HG02623 (cell line): ENCODE results near the gene RERE.
"Not testable (repeated sequence)": the region's sequence is repeated elsewhere in the genome, so short reads cannot be mapped to it uniquely, and the experiment has no call there.

Experiments
- ATAC-seq: cut with Tn5 transposase; IDR thresholded peaks from one replicate; pipeline ENCODE4 v1.9.1; 2021; ENCODE audit warnings: moderate library complexity; ENCODE audit not compliant: unreplicated experiment

RERE gene

DNA sequence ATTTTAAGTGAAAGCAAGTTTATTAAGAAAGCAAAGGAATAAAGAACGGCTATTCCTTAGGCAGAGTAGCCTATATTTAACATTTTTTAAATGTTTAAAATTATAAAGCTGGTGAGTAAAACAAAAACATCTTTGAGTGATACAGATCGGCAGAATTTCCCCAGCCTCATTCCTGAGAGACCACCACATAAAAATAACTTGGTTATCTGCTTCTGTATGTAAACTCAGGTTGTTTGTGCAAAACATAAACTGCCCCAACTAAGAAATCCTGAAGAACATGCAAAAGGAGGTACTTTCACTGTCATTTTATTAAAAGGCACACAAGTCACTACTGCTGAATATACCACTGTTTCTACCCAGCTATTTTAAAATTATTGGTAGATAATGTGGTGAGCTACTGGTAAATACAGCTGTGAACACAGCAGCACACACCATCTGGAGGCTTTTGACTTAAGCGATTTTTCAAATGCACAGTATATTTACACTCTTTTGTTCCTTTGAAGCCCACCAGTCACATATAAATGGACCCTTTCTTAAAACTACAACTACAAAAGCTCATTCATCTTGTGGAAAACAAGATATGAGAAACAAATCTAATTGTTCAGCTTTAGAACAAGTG, 119.3 kb downstream of the RERE start:
- no peak for ATAC-seq

DNA sequence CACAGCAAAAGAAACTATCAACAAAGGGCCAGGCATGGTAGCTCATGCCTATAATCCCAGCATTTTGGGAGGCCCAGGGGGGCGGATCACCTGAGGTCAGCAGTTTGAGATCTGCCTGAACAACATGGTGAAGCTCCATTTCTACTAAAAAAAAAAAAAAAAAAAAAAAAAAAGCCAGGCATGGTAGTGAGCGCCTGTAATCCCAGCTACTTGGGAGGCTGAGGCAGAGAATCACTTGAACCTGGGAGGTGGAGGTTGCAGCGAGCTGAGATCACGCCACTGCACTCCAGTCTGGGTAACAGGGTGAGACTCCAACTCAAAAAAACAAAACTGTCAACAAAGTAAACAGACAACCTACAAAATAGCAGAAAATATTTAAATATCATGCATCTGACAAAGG, 122.0 kb downstream of the RERE start:
- not testable (repeated sequence) for ATAC-seq

DNA sequence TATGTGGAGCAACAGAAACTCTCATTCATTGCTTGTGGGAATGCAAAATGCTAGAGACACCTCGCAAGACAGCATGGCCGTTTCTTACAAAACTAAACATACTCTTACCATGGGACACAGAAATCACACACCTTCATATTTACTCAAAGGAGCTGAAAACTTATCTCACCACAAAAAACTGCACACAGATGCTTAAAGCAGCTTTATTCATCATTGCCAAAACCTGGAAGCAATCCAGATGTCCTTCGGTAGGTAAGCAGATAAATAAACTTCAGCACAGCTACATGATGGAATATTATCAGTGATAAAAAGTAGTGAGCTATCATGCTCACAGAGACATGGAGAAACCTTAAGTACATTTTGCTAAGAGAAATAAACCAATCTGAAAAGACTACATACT, 124.3 kb downstream of the RERE start:
- no peak for ATAC-seq

DNA sequence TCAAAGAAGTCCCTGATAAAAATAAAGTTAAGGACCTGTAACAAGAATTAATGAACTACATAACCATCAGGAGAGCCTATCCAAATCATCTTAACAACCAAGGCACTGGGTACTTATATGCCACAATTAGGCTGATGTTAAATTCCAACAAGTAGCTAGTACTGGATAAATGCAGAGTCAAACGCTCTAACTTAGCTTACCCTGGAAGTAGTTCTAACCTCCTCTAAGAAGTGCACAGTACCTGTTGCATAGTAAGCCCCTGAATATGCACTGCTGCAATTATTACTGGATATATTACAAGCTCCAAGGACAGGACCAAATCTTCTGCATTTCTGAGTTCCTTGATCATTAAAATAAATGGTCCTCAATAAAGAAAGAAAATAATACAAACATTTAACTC, 125.8 kb downstream of the RERE start:
- ATAC-seq: no peak

DNA sequence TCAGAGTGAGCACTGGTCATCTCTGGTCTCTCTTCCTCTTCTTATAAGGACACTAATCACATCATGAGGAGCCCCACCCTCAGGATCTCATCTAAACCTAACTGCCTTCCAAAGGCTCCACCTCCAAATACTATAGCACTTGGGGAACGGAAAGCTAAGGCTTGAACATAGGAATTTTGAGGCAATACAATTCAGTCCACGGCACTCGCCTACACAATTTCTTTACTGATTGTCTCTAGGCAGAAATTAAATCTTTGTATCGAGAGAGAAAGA, 127.3 kb downstream of the RERE start:
- no peak for ATAC-seq

DNA sequence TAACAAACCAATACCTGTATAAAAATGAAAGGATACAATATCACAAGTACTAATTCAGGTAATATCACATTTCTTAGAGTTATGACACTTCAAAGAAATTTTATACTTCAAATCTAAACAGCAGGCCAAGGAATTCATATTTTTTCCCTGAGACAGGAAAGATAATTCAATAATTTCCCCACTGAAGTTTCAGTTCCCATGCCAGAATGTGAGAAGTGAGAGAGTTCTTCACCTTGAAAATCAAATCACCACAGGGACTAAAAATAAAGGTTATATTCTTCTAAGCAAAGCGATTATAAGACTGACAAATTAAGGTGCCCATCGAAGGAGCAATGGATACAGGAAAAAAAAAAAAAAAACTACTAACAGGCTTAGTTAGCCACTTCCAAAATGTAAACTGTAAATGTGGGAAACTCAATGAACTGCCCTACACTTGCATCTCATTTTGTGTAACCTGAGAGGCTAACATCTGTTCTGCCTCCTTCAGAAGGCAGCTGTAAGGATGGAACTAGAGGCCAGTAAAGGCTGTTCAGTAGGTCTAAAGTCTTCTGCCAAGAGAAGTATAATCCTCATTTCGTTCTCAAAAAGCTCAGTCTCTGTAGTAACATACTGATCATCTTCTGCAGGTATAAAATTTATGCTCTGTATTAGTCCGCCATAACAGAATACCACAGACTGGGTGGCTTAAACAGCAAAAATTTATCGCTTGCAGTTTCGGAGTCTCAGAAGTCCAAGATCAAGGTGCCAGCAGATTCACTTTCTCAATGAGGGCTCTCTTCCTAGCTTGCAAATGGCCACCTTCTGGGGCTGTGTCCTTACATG, 127.8 kb downstream of the RERE start:
- no peak for ATAC-seq

DNA sequence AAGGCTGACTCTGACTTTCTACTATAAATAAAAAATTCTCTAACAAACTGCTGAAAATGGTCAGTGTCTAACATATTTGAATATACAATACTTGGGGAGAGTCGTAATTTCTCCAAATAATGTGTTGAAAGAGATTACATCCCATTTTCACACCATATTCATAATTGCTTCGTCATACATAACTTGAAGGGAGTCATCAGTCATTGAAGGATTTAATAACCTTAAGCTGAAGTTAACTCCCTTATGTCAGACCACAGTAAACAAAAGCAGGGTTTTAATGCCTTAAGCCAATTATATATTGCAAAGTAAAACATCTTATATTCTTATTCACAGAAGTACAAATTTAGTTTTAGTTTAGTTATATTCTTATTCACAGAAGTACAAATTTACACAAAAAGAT, 129.9 kb downstream of the RERE start:
- no peak for ATAC-seq

DNA sequence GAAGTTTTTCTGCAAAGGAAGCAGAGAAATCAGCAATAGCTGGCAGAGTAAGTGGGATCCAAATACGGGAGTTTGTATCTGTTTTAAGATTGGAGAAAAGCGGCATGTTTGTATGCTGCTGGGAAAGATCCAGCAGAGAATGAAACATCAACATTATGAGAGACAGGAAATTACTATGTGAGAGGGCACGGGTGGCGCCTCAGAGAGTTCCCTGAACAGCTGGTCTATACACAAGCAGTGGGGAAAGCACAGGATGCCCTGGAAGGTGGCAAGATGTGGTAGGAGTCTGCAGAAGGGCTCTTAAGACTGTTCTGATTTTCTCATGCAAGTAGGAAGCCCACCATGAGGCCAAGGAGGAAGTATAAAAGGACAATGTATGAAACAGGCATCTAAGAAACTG, 130.4 kb downstream of the RERE start:
- no peak for ATAC-seq

DNA sequence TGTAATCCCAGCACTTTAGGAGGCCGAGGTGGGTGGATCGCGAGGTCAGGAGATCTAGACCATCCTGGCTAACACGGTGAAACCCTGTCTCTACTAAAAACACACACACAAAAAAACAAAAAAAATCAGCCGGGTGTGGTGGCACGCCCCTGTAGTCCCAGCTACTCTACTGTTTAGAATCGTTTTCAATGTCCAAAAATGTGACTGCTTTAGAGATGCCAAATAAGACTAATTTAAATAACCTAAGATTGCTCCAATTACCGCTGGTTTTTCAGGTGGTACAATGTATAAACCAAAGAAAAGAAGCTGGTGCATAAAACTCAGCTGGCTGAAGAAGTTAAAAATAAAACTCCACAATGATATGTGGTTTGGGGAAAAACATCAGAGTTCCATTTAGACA, 132.0 kb downstream of the RERE start:
- ATAC-seq: no peak

DNA sequence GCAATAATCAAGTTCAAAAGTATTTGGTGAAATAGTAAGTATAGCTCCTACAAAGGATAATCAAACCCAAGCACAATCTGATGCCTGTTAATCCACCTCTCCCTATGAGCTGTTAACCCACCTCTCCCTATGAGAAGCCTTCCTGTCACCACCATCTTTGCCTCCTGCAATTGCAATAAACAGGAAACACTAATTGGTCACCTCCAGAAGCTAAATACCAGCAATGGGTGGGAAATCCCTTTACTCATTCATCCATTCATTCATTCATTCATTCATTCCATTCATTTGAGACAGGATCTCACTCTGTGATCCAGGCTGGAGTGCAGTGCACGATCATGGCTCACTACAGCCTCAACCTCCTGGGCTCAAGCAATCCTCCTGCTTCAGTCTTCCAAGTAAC, 132.8 kb downstream of the RERE start:
- ATAC-seq: no peak

DNA sequence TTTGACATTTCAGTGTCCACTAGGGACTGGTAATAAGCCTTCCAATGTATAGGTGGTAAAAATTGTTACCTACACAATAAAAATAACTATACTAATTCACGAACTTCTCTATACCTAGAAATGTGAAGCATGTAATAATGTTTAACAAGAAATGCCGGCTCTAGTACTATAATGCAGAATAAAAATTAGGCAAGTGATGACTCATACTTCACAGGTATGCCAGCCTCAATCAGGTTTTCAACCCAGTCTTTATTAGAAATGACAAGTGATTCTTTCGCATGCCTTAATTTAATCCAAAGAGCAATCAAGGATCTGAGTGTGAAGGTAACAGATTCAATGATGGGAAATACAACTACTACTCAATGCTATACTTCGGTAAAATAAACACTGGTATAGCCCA, 134.9 kb downstream of the RERE start:
- no peak for ATAC-seq

DNA sequence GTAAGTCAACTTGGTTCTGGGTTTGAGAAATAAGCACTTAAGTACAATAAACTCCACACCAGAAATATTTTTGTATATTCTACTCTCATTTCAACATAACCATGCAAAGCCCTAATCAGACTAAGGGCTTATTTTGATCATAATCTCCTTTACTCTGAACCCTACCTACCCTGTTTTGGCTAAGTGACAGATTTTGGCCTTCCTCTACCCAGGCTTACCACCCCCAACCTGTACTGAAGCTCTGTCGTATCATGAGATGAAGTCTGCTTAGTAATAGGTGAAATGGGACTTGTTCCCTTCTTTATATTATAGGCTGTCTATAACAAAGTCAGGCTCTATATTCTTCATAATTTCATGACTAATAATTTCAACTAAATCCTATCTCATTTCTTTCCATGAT, 135.5 kb downstream of the RERE start:
- ATAC-seq: no peak

DNA sequence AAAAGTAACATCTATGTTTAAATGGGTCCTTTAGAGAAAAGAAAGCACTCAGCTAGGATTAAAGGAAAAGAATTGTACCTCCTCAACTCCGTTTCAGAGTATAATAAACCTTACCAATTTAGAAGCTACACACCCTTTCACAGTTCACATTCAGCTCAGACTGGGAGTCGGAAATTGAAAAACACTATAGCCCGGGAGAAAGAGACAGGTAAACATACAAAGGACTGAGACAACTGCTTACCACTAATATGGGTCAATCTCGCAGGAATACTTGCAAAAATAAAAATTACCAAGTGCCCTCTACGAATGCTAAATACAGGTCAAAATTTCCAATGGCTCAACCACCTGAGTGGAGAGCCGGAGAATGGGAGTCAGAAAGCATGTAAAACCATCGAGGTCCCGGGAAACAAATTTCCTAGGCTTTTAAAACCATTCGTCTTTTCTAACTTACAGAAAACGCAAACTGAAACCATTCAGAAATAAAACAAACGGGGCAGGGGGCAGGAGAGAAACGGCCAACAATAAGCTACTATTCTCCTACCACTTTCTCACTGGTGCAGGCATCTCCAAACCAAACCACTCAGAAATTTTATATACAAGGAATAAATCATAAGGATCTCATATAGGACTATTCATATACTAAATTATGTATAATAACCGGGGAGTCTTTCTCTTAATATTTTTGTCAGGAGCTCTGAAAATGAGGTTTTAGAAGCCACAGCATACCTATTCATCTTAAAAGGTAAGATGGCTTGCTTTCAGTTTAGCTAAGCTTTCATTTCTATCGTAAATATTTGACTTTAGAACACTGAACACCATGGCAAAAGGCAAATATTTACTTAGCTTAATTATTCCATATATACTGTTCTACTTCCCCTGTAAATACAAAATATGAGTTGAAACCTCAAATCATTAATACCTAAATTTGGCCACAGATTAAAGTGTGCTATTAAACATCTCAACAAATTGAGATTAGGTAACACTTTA, 136.5 kb downstream of the RERE start:
- no peak for ATAC-seq

DNA sequence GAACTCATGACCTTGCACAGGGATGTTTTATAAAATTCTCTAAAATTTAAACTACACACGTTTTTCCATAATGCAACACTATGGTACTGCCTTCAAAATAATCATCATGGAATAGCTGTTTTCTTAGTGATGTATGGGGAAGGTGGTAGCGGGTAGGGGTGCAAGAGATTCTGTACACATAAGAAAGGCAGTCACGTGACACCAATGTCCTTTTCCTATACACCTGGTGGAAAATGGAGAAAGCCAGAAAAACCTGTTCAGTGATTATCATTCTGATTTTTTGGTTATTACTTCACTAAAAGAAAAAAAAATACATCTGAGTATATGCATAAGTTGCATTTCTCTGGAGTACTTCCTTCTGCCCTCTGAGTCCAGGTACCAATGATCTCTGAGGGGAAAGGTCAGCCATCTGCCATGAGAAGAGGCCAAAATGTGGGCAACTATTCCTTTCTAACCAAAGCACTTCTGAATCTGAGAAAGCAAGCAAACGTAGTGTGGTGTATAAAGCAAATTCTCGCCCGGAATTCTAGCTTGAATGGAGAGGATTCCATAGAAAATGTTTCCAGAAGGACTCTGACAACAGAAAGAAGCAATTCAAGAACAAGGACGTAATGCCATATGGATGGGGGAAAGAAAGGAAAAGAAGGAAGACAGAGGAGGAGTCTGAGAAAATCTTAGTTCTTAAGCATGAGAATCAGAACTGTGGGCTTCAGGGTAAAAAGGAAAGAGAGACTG, 137.3 kb downstream of the RERE start:
- no peak for ATAC-seq

DNA sequence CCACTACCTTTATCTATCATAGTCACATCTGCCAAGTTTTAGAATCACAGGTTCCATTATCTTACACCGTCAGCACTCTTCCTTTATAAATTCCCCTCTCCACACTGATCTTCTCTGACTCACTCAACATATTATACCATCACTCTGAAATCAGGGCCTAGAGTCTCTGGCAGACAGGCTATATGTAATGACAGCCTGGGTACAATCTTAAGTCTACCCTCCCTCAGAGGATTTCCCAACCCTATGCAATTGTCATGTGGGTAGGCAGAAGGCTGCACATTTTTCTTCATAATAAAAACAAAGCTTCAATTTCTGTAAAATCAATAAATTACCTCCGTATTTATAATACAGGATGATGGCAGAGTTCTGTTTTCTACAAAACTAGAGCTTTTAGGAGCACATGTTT, 138.0 kb downstream of the RERE start:
- no peak for ATAC-seq

DNA sequence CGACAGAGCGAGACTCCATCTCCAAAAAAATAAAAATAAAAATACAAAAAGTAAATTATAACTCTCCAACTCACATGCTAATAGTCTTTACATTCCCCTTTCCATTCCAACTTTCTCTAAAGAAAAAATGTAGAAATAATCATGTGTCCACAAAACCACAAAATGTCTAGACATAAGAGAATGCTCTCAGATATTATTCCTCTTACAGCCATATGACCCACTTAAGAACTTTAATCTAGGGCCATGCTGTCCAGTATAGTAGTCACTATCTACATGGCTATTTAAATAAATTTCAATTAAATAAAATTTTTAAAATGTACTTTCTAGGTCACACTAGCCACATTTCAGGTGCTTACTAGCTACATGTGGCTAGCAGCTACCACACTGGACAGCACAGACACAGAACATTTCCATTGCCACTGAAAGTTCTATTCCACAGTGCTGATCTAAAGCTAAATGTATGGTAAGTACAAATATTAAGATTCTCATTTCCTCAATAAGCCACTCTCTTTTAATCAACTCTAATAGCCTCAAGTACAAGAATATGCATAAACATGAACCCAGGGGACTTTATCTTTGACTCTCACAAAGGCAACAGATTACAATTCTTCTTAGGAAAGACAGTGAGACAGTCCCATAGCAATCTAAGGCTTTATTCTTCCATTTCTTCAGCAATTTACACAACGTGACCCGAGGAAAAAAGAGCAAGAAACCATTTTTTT, 138.6 kb downstream of the RERE start:
- no peak for ATAC-seq

DNA sequence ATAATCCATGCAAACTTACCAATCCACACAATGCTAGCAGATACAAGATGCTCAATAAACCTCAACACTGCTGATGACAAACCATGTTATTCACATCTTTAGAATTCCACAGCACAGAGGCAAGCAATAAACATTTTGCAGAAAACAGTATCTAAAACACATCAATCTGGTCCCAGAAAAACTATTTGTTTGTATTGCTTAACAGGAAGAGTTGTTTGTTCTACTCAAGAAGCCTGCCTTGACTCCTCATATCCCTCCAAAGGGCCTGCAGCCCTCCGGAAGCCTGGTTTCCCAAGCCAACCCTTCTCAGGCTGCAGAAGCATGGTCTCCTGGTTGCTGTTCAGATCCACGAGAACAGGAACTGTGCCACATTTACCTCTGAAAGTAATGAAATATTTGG, 139.7 kb downstream of the RERE start:
- no peak for ATAC-seq

DNA sequence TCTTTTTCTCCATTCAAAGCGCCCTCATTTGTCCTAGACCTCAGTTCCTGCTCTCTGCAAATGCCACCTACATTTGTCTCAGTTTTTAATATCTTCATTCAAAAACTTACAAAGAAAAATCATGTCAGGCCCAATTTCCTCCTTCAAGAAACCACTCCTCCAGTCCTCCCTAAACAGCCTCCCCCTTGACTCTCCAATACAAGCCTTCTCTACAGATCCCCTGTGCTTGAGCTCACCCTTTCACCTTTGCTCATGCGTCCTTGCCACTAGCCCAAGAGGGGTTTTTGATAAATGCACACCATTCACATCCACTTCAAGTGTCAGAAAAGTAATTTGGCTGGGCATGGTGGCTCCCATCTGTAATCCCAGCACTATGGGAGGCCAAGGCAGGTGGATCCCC, 140.6 kb downstream of the RERE start:
- no peak for ATAC-seq

DNA sequence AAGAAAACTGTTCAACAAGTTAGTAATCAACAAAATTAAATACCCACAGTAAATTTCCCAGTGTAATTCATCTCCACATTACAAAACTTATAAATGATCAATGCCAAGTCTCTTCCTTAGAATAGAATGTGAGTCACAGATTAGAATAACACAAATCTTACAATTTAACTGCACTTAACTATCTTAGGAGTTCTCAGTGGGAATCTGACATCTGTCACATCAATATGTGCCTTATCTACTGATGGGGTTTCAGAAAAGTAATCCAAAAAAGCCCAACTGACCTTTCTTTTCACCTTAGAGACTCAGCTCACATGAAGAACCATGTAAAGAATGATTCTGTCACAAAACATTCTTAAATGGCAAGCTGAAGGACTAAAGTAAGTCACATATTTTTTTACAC, 141.4 kb downstream of the RERE start:
- ATAC-seq: no peak

DNA sequence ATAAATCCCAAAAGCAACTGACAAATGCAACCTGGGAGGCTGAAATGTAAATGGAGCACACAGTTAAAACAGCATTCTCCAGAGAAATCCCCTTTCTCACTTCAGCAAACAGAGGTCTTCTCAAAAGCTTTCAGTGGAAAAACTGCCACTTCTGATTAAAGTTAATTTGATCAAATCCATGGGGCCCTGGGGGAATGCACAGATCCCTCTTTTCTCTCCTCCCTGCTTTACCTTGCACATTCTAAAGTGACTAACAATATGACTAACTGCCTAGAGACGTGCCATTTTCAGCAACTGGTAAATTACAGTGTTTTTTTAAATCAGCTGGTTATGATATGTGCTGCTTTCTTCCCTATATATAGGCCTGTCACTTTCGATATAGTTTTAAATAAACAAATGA, 142.5 kb downstream of the RERE start:
- ATAC-seq: no peak

DNA sequence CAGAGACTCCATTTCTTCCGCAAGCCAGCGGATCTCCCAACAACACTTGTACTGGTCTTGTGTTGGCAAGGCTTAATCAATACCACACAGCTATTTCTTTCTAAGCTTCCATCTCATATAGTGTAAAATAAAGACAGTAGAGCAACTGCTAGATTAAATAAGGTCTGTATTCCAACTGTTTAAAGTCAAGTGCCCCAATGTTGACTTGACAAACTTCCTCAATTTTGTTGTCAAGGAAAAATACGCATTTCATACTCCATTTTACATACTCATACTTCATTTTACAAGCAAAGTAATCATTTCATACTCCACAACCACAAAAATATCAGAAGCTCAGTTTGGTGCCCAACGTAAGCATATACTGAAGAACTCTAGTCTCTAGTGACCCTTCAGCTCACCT, 143.0 kb downstream of the RERE start:
- ATAC-seq: no peak
